HG03342 (cell line): Measurements from ENCODE around the gene HSD17B12.

Experiments used
- ATAC-seq: cut with Tn5 transposase; IDR thresholded peaks from one replicate; pipeline ENCODE4 v1.9.1; 2021; ENCODE audit warnings: mild to moderate bottlenecking, moderate library complexity; ENCODE audit not compliant: unreplicated experiment

The HSD17B12 gene

DNA sequence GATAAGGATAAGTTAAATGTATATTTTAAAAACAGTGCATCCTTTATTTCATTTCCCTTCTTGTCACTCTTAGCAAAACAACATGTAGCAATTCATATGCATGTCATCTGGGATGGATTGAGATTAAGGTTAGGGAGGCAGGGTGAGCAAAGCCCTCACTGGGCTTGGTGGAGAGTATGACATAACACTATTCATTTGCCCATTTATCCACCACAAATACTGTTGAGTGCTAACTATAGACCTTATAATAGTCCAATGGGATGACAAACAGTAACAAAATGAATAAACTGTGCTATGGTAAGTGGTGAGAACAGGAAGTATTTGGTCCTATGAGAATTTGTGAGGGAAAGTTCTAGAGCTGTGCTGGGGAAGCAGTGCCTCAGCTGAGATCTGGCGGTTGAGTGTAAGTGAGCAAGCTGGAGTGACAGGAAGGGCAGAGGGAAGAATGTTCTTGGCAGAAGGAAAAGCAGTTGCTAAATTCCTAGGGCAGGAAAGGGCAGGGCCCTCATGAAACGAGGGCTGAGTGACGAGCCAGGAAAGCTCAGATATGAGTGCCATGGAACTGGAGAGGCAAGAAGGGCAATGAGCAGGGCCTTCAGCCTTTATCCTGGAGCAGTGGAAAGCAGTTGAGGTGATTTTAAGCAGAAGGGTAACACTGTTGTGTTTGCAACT, 6.7 kb downstream of the HSD17B12 start:
- no peak for ATAC-seq

DNA sequence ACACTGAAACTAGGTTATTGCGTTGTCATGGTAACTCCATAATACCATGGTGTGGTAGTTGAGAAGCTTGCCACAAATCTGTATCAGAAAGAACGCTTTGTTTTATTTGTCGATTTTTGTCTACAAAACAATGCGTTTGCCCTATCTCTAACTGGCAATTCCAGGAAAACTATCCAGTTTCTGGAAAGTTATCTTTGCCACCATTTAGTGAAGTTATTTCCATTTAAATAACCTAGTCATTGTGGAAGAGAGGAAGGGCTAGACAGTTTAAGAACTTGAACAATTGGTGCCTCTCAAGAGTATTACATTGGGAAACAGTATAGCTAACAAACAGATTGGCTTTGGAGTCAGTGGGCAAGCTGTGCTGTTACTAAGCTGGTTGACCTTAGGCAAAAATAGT, 7.9 kb downstream of the HSD17B12 start:
- no peak for ATAC-seq

GRCh38 chr11:43689167-43689566, 8.6 kb downstream of the HSD17B12 start:
- ATAC-seq = no peak

GRCh38 chr11:43690929-43691725, 10.6 kb downstream of the HSD17B12 start:
- no peak for ATAC-seq

DNA sequence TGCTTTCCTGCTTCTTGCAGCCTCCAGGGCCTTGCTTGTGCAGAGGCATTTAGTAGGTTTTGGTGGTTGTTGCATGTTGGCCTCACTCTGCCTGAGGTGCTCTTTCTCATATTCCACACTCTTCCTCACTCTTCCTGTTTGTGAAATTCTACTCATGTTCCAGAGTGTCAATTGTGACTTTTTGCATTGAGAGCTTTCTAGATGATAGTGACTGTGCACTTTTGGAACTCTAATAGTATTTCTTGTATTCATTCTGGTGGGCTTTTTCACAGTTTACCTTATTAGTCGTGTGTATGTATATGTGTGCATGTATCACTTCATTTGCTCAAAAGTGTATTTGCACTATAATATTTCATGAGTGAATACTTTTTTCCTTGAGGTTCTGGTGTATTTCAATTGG, 11.3 kb downstream of the HSD17B12 start:
- no peak for ATAC-seq

GRCh38 chr11:43693069-43693468, 12.5 kb downstream of the HSD17B12 start:
- ATAC-seq = no peak

DNA sequence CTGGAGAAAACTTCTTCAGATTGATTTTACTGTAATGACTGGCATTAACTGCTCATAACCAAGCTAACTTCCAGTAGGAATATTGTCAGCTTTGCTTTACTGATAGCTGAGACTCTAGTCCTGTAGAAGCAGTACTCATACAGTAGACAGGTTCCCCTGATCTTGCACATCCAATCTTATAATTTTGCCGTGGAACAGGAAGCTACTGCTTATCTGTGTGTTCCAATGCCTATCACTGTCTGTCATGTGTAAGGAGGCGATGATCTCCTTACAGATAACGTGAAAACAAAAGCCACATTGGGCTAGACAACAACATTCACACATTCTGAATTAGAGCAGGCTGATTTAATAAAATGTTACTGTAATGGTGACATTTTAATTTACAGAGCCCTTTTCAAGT, 13.2 kb downstream of the HSD17B12 start:
- no peak for ATAC-seq

DNA sequence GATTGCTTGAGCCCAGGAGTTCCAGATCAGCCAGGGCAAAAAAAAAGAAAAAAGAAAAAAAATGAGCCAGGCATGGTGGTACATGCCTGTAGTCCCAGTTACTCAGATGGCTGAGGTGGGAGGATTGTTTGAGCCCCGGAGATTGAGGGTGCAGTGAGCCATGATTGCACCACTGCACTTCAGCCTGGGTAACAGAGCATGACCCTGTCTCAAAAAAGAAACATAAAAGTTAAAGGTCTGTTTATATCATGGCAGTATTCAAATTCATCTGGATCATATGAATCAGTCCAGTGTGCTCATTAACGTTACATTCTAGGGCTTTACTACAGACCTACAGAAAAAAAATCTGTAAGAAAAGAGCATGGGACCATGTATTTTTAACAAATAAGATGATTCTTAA, 13.9 kb downstream of the HSD17B12 start:
- ATAC-seq = peak; percentile 73

DNA sequence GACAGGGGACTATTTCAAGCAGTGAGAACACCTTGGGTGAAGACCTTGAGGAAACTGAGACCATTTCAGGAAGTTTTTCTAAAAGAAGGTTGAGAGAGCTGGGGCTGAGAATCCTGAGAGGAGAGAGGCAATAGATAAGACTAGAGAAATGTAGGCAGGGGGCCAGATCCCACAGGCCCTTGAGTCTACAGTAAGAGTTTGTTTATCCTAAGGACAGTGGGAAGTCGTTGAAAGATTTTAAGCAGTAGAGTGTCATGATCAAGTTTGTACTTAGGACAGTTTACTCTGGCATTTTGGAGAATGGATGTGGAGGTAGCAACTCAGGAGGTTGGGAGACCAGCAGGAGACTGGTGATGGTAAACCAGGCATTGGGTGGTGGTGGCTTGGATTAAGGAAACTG, 17.1 kb downstream of the HSD17B12 start:
- no peak for ATAC-seq

DNA sequence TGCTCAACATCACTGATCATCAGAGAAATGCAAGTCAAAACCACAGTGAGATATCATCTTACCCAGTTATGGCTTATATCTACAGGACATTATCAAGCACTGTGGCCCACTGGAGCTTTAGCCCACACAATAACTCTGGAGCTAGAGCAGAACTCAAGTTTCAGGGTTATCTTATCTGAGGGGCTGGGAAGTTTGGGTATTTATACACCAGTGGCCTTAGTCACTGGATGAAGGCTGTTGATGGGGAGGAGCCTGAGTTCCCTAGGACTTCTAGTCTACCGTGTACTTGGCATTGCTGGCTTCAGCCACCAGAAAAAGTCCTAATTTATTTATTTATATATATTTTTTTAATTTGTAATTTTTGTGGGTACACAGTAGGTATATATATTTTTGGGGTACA, 19.3 kb downstream of the HSD17B12 start:
- ATAC-seq = no peak

GRCh38 chr11:43706631-43707030, 26.1 kb downstream of the HSD17B12 start:
- no peak for ATAC-seq

- no peak for ATAC-seq
Measured at GRCh38 chr11:43708776-43709175, 28.2 kb downstream of the HSD17B12 start.

- ATAC-seq = no peak
Measured at GRCh38 chr11:43709689-43710088, 29.2 kb downstream of the HSD17B12 start.

DNA sequence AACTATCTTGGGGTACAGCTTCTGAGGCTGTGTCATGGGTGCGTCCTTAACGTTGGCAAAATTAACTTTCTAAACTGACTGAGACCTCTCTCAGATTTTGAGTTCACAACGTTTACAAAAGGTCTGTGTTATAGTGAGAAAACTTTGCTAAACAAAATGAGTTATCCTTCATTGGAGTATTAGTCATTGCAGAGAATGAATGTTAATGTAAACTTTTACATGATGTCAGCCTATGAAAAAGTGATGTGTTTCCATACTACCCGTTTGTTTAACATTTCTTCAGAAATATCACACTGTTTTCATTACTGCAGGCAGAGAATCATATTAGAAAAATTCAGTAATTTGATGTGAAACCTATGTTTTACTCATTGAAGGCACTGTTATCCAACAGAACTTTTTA, 32.1 kb downstream of the HSD17B12 start:
- no peak for ATAC-seq

- no peak for ATAC-seq
Measured at GRCh38 chr11:43718373-43718772, 37.8 kb downstream of the HSD17B12 start.

DNA sequence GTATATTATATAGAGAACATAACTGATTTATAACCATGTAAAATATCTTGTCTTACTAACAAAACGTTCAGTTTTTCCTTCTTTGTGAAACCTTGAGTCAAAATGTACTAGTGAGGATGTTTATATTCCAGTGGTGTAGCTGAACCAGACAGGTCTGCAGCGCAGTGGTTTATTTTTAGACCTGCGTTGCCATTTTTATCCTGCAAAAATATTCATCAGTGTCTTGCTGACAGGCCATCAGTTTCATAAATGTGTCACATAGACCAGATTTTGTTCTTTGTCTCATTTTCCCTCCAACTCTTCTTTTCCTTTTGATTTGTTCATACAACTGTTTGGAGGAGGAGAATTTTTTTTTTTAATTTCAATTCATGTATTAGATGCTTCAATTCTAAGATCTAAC, 43.1 kb downstream of the HSD17B12 start:
- ATAC-seq = no peak

DNA sequence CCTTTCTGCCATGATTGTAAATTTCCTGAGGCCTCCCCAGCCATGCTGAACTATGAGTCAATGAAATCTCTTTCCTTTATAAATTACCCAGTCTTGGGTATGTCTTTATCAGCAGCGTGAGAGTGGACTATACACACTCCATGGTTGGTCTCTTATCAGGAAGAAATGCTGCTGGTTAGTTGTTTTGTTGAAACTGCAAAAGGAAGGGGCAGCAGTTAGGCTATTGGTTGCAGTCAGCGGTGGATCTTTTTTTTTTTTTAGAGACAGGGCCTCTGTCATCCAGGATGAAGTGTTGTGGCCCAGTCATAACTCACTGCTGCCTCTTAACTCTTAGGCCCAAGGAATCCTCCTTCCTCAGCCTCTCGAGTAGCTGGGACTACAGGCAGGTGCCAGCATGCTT, 51.7 kb downstream of the HSD17B12 start:
- ATAC-seq = no peak

DNA sequence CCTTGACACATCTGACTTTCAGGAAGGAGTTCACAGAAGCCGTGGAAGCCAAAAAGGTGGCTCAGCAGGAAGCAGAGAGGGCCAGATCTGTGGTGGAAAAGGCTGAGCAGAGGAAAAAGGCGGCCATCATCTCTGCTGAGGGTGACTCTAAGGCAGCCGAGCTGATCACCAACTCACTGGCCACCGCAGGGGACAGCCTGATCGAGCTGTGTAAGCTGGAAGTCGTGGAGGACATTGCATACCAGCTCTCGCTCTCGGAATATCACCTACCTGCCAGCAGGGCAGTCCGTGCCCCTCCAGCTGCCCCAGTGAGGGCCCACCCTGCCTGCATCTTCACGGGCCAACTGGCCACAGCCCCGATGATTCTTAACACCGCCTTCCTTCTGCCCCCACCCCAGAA, 53.7 kb downstream of the HSD17B12 start:
- no peak for ATAC-seq

DNA sequence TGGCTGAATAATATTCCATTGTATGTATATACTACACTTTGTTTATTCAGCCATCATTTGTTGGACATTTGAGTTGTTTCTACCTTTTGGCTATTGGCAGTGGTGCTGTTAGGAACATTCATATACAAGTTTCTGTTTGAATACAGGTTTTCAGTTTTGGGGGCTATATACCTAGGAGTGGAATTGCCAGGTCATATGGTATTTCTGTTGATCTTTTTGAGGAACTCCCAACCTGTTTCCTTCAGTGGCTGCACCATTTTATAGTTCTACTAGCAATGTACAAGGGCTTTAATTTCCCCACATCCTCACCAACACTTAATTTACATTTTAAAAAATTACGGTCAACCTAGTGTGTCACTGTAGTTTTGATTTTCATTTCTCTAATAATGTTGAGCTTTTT, 54.6 kb downstream of the HSD17B12 start:
- no peak for ATAC-seq

GRCh38 chr11:43735961-43736360, 55.4 kb downstream of the HSD17B12 start:
- ATAC-seq = no peak

DNA sequence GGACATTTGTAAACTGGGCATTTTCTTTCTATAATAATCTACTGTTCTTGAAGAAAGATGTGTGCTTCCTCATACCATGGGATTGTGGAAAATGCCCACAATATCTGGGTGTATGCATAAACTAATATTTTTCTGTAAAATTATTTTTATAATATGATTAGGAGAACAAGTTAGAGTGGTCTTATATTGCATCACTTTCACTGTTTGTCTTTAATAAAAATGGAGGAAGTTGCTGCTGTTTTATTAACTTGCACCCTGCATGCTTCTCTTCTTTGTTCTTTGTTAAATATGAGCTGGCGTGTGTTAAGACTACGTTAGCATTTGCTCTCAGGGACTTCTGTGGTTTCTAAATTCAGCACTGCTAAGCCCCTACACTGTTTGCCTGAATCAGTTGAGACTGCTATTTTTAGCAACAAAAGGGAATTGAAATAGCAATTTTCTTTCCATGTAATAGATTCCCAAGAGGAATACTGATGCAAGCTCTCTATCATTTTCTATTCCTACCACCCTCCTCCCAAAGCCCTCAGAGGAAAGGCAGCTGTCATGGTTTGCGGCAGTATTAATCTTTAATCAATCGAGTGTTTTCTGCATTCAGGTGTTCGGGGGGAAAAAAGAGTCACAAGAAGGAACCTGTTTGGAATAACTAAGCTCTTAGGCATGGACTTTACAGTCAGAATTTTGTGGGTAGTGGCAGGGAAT, 56.1 kb downstream of the HSD17B12 start:
- ATAC-seq = no peak

DNA sequence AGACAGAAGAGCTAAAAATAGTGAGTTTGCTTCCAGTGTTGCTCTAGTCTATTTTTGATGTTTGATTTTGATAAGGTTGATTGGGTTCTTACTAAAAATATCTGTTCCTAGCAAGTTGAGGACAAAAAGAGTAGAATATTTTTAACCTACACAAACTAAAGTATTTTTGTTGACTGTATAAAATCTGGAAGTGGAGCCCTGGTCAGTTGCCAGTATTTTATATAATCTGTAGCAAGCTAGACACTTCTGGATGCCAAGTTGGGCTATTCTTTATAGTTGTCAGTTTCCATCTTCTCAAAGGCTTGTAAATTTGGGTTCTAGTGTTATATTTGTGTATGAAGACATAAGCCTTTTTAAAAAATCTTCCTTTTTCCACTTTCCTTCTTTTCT, 56.7 kb downstream of the HSD17B12 start:
- no peak for ATAC-seq
